Endodermal cell (in vitro differentiated cells): ENCODE results near the gene APOBEC3H. TPM values are rescaled to one million over a fixed set of nuclear protein-coding genes. Genes with fewer than 3 reads are reported as not detected.

ENCODE experiments used
- DNase-seq: peaks from one replicate; pipeline ENCODE4 v3.0.0-alpha.2; 2017
- H3K27ac ChIP-seq: 2 replicates; pipeline ENCODE4 v1.5.1; 2013; ENCODE audit warnings: mild to moderate bottlenecking, low read depth, low read length, moderate library complexity
- H3K27me3 ChIP-seq: 2 replicates; pipeline ENCODE4 v1.6.1; 2013; ENCODE audit warnings: mild to moderate bottlenecking, low read length, moderate library complexity; ENCODE audit not compliant: insufficient read depth, control insufficient read depth, poor library complexity, severe bottlenecking
- H3K36me3 ChIP-seq: 2 replicates; pipeline ENCODE4 v1.7.0; 2013; ENCODE audit warnings: mild to moderate bottlenecking, low read length, moderate library complexity; ENCODE audit not compliant: control insufficient read depth, insufficient read depth
- H3K4me1 ChIP-seq: one replicate; pipeline ENCODE4 v1.7.0; 2013; ENCODE audit warnings: low read length; ENCODE audit not compliant: control insufficient read depth, insufficient read depth
- H3K4me3 ChIP-seq: 2 replicates; pipeline ENCODE4 v1.5.1; 2013; ENCODE audit warnings: mild to moderate bottlenecking, low read length, moderate library complexity
- H3K9ac ChIP-seq: 2 replicates; pipeline ENCODE4 v1.6.1; 2013; ENCODE audit warnings: mild to moderate bottlenecking, low read length, moderate library complexity; ENCODE audit not compliant: poor library complexity, severe bottlenecking; ENCODE audit errors: extremely low read depth
- H3K9me3 ChIP-seq: 2 replicates; pipeline ENCODE4 v1.6.1; 2013; ENCODE audit warnings: mild to moderate bottlenecking, low read length, moderate library complexity; ENCODE audit not compliant: control insufficient read depth
- H3K27ac Mint-ChIP-seq: 2 replicates; pipeline ENCODE4 v1.8.0; 2020; ENCODE audit warnings: mixed read lengths
- H3K27me3 Mint-ChIP-seq: 2 replicates; pipeline ENCODE4 v1.8.0; 2021; ENCODE audit warnings: mild to moderate bottlenecking, mixed read lengths; ENCODE audit not compliant: insufficient read depth
- H3K36me3 Mint-ChIP-seq: 2 replicates; pipeline ENCODE4 v1.8.0; 2020; ENCODE audit warnings: low read depth, mixed read lengths
- H3K4me1 Mint-ChIP-seq: 2 replicates; pipeline ENCODE4 v1.8.0; 2020; ENCODE audit warnings: mixed read lengths
- H3K4me3 Mint-ChIP-seq: 2 replicates; pipeline ENCODE4 v1.8.0; 2020; ENCODE audit warnings: mild to moderate bottlenecking, moderate library complexity, mixed read lengths
- H3K9me3 Mint-ChIP-seq: 2 replicates; pipeline ENCODE4 v1.8.0; 2020; ENCODE audit warnings: mild to moderate bottlenecking, mixed read lengths
- CTCF ChIP-seq: fragments of 200-600 bp; sonication (generic); conservative IDR thresholded peaks from 2 replicates; pipeline ENCODE4 v1.5.0; 2021; ENCODE audit warnings: antibody characterized with exemption, mild to moderate bottlenecking
- WGBS, 2 experiments: methylation state at CpG; one replicate each; pipeline versions ENCODE4 v1.1.5 to v1.1.7; 2013; ENCODE audit warnings: missing lambda C conversion rate in 2 of 2, mixed read lengths in 1 of 2; ENCODE audit not compliant: insufficient coverage in 1 of 2, insufficient read length in 1 of 2; 5-methylcytosine and 5-hydroxymethylcytosine counted together
- total RNA-seq, 2 donors: library from RNA; stranded (reverse); fragmentation: NEBNext Ultra II Directional in 1 of 2; extraction: Animal tissue kit (Norgen Biotek cat#: 25700) in 1 of 2; gene quantifications; 2 replicates in 1 of 2; 3 replicates in 1 of 2; pipeline ENCODE4 v1.2.1, GENCODE V29; 2021

The APOBEC3H gene
- total RNA-seq, 2 donors from 2014 or later = not detected

- peaks cover 5% of the 10 kb centered on the region for H3K4me1 ChIP-seq
- no peaks in the 10 kb centered on the region for H3K27me3 ChIP-seq
- no peak for TF ChIP-seq CTCF
- H3K4me3 ChIP-seq = no peak overlapping the region
- Mint-ChIP-seq H3K4me3 (no peak overlapping the region), H3K36me3 (no peaks in the 10 kb centered on the region), H3K27ac (no peak overlapping the region), H3K27me3 (peaks cover 2% of the 10 kb centered on the region), H3K4me1 (peaks cover 6% of the 10 kb centered on the region), H3K9me3 (no peaks in the 10 kb centered on the region)
- no peak for DNase-seq
- no peaks in the 10 kb centered on the region for H3K9me3 ChIP-seq
- no peak overlapping the region for H3K9ac ChIP-seq
- H3K36me3 ChIP-seq = no peaks in the 10 kb centered on the region
- 84 to 95% methylated on average over 2 of the region's 2 CpGs for WGBS, 2 experiments
- H3K27ac ChIP-seq = no peak overlapping the region
Observed at GRCh38 chr22:39106326-39106725, 9.3 kb downstream of the APOBEC3H start.

- Mint-ChIP-seq H3K36me3 (no peaks in the 10 kb centered on the region), H3K27me3 (peaks cover 2% of the 10 kb centered on the region), H3K4me3 (no peak overlapping the region), H3K27ac (no peak overlapping the region), H3K9me3 (peaks cover 3% of the 10 kb centered on the region), H3K4me1 (peaks cover 10% of the 10 kb centered on the region)
- Histone ChIP-seq H3K27me3 (no peaks in the 10 kb centered on the region), H3K9me3 (peaks cover 5% of the 10 kb centered on the region), H3K27ac (no peak overlapping the region), H3K36me3 (no peaks in the 10 kb centered on the region), H3K9ac (no peak overlapping the region), H3K4me1 (peaks cover 5% of the 10 kb centered on the region), H3K4me3 (no peak overlapping the region)
- 86 to 95% methylated on average over 4 of the region's 4 CpGs for WGBS, 2 experiments
- no peak for TF ChIP-seq CTCF
- DNase-seq = no peak
Observed at GRCh38 chr22:39108487-39108886, 11.4 kb downstream of the APOBEC3H start.

- Mint-ChIP-seq H3K27ac (no peak overlapping the region), H3K4me1 (peaks cover 19% of the 10 kb centered on the region), H3K36me3 (no peaks in the 10 kb centered on the region), H3K4me3 (no peak overlapping the region), H3K27me3 (peaks cover 2% of the 10 kb centered on the region), H3K9me3 (peaks cover 4% of the 10 kb centered on the region)
- TF ChIP-seq CTCF = no peak
- Histone ChIP-seq H3K9ac (no peak overlapping the region), H3K4me1 (peaks cover 5% of the 10 kb centered on the region), H3K27me3 (no peaks in the 10 kb centered on the region), H3K27ac (no peak overlapping the region), H3K36me3 (no peaks in the 10 kb centered on the region), H3K4me3 (no peak overlapping the region), H3K9me3 (peaks cover 5% of the 10 kb centered on the region)
- WGBS, 2 experiments = 93 to 95% methylated on average over 9 of the region's 9 CpGs
- DNase-seq = no peak
Observed at GRCh38 chr22:39109361-39109760, 12.3 kb downstream of the APOBEC3H start.
